Measurements from ENCODE around the gene MS4A14.
"Not testable (repeated sequence)": the region's sequence is repeated elsewhere in the genome, so short reads cannot be mapped to it uniquely, and the experiment has no call there.

Gene MS4A14

GRCh38 chr11:60377401-60378136, 18.7 kb upstream of the MS4A14 start:
- peak in 3 of 10 donors; percentile 17 to 24 (median 18) for DNase-seq
- intact Hi-C loops (cut with DNase I) = no loop called here

- DNase-seq = no peak
- intact Hi-C loops (cut with DNase I) = no loop called here
These were observed 17.9 kb upstream of the MS4A14 start, which contains the start of gene MS4A7 for GRCh38 chr11:60378354-60378753. Gene MS4A7, plus strand, starts transcription at chr11:60378532. Its CDS starts 4,610 bp downstream, at chr11:60383142.

GRCh38 chr11:60389279-60389910, 6.9 kb upstream of the MS4A14 start:
- no peak for DNase-seq
- intact Hi-C loops (cut with DNase I) = no loop called here

- DNase-seq = no peak
- intact Hi-C loops (cut with DNase I) = no loop called here
These were observed 5.8 kb upstream of the MS4A14 start for GRCh38 chr11:60390419-60390818.

- no peak for DNase-seq
- intact Hi-C loops (cut with DNase I) = no loop called here
These were observed 3.9 kb upstream of the MS4A14 start for GRCh38 chr11:60392361-60392760.

- DNase-seq = no peak
- intact Hi-C loops (cut with DNase I) = no loop called here
These were observed 3.2 kb upstream of the MS4A14 start for GRCh38 chr11:60393016-60393415.

GRCh38 chr11:60394666-60395380, 1.4 kb upstream of the MS4A14 start:
- no peak for DNase-seq
- intact Hi-C loops (cut with DNase I) = no loop called here

GRCh38 chr11:60396799-60397198, 540 bp downstream of the MS4A14 start:
- no peak for DNase-seq
- intact Hi-C loops (cut with DNase I) = no loop called here

- no peak for DNase-seq
- intact Hi-C loops (cut with DNase I) = no loop called here
These were observed 23.8 kb downstream of the MS4A14 start for GRCh38 chr11:60420015-60420414.

- no peak for DNase-seq
- intact Hi-C loops (cut with DNase I) = no loop called here
These were observed 26.4 kb downstream of the MS4A14 start for GRCh38 chr11:60422609-60423008.

- no peak for DNase-seq
- intact Hi-C loops (cut with DNase I) = no loop called here
These were observed 32.3 kb downstream of the MS4A14 start for GRCh38 chr11:60428517-60428916.

- DNase-seq = no peak
- intact Hi-C loops (cut with DNase I) = no loop called here
These were observed 33.0 kb downstream of the MS4A14 start, which contains the start of gene MS4A5 for GRCh38 chr11:60429272-60429671. Gene MS4A5, plus strand, starts transcription at chr11:60429572. Its CDS starts 103 bp downstream, at chr11:60429675.

GRCh38 chr11:60431251-60431650, 35.0 kb downstream of the MS4A14 start:
- DNase-seq = no peak
- intact Hi-C loops (cut with DNase I) = no loop called here

GRCh38 chr11:60433401-60433800, 37.1 kb downstream of the MS4A14 start:
- no peak for DNase-seq
- intact Hi-C loops (cut with DNase I) = no loop called here

GRCh38 chr11:60447070-60447469, 50.8 kb downstream of the MS4A14 start:
- intact Hi-C loops (cut with DNase I) = no loop called here
- DNase-seq = no peak

- intact Hi-C loops (cut with DNase I) = no loop called here
- DNase-seq = no peak
These were observed 51.6 kb downstream of the MS4A14 start for GRCh38 chr11:60447846-60448245.

- intact Hi-C loops (cut with DNase I) = not testable (repeated sequence)
These were observed 54.9 kb downstream of the MS4A14 start for GRCh38 chr11:60451185-60451584.

GRCh38 chr11:60454212-60454611, 58.0 kb downstream of the MS4A14 start:
- intact Hi-C loops (cut with DNase I) = no loop called here
- DNase-seq = no peak

More at GRCh38 chr11:60451185-60451584, 54.9 kb downstream of the MS4A14 start:
- DNase-seq = peak in 1 of 10 donors; percentile 70

- DNase-seq = no peak
- intact Hi-C loops (cut with DNase I) = no loop called here
These were observed 59.3 kb downstream of the MS4A14 start, which contains the start of gene MS4A1 for GRCh38 chr11:60455531-60456042. Gene MS4A1, plus strand, starts transcription at chr11:60455847. Its CDS starts 6,528 bp downstream, at chr11:60462375.

GRCh38 chr11:60457576-60457975, 61.3 kb downstream of the MS4A14 start:
- intact Hi-C loops (cut with DNase I) = no loop called here
- no peak for DNase-seq

GRCh38 chr11:60459345-60459744, 63.1 kb downstream of the MS4A14 start:
- intact Hi-C loops (cut with DNase I) = no loop called here
- no peak for DNase-seq
